HG02610 (cell line): ENCODE data around the gene PRDM1.

Experiments
- ATAC-seq: cut with Tn5 transposase; IDR thresholded peaks from one replicate; pipeline ENCODE4 v1.9.1; 2021; ENCODE audit warnings: mild to moderate bottlenecking, moderate library complexity; ENCODE audit not compliant: unreplicated experiment

Gene PRDM1

DNA sequence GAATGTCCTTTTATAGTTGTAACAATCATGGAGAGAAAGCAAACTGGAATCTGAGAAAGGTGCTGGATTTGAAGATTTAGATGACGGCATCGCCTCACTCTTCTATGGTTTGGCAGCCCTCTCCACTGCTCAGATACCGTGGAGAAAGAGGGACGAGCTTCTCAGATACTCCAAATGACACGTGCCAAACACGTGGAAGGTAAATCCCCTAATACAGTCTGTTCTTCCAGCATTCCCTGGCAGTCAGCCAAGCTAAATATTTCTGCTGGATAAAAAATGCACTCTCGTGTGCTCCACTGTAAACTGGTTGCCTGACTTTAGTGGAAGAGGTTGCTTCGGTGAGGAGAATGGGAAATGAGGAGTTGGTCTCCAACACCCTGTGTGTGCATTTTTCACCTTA is 16.7 kb upstream of the PRDM1 start:
- ATAC-seq = no peak

DNA sequence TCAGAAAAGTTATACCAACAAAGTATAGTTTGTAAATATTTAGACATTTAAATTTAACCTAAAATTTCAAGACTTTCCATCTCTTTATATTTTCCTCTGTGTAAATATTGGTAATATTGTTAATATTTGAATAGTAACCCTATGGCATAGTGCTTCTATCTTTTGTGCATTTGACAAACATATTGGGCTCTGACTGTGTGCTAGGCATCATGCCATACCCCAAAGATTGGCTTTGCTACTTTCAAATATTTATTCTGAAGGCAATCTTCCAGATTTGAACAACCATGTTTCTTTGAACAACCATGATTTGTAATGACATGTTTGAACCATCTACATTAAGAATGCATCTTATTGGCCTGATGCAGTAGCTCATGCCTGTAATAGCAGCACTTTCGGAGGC is 15.5 kb upstream of the PRDM1 start:
- ATAC-seq = no peak

DNA sequence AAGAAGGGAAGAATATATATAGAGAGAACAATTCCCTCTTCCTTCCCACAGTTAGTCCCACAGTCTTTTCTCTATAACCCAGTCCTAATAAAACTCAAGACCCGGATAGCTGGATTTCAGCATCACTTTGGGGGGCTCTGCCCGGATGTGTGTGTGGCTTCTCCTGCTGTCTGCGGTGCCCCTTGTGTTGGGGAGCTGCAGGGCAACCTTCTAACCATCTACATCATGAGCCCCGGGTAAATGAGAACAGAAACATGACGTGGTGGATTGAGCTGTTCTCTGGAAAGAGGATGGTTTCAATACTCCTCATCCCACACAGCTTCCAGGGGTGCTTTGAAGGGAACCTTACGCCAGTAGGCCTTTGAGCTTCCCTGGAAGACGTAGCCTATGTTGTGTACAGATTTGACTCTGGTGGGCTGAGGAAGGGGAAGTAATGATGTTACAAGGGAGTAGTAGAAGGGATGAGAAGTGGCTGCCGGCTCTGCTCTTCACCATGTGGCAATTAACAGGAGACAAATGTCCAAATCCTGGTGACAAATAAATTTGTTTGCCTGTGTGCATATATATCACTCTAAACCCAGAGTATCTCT is 13.5 kb upstream of the PRDM1 start:
- no peak for ATAC-seq

DNA sequence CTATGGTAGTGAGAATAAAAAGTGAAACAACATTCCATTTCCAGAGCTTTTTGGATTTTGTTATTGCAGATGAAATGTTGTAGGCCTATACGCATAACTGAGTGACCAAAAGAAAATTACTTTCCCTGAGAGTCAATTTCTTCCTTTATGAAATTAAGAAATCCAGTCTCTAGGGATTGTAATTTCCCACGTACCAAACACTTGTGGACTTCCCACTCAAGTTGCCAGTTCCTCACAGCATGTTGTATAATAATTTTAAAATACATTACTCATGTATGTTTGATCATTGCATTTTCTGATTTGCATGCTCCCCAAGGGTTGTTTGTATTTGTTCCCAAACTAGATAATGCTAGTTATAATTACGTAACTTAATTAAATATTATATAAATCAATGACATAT is 12.0 kb upstream of the PRDM1 start:
- no peak for ATAC-seq

DNA sequence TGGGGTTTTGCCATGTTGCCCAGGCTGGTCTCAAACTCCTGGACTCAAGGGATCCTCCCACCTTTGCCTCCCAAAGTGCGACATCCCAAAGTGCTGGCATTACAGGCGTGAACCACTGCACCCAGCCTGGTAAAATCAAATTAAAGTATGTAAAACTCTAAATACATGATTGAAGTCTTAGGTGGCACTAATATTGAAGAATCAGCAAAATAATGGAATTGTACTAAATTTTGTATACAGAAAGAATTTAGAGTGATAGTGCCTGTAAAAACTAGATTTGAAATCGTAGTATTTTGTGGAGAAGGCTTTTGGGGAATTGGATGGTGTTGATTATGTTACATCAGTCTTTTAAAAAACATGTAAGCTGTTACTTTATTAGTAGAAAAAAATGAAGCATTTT is 10.0 kb upstream of the PRDM1 start:
- no peak for ATAC-seq

- no peak for ATAC-seq
These were observed 9.0 kb upstream of the PRDM1 start for GRCh38 chr6:106077170-106077569.

DNA sequence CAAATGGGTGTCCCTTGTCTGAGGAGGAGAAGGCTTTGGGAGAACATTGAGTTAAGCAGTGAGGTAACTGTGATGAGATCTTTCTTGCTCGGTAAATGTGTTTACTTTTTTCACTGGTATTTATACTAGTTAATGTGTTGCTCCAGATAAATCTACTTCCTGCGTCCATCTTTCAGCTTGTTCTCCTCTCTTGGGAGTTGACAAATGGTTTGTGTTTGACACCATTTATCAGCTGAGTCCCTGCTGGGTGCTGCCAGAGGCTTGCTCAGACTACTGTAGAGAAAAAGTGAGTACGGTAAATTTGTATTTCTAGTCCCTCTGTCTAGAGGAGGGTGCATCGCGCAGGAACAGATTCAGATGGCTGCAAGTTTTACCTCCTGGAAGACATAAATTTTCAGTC is 8.3 kb upstream of the PRDM1 start:
- no peak for ATAC-seq

DNA sequence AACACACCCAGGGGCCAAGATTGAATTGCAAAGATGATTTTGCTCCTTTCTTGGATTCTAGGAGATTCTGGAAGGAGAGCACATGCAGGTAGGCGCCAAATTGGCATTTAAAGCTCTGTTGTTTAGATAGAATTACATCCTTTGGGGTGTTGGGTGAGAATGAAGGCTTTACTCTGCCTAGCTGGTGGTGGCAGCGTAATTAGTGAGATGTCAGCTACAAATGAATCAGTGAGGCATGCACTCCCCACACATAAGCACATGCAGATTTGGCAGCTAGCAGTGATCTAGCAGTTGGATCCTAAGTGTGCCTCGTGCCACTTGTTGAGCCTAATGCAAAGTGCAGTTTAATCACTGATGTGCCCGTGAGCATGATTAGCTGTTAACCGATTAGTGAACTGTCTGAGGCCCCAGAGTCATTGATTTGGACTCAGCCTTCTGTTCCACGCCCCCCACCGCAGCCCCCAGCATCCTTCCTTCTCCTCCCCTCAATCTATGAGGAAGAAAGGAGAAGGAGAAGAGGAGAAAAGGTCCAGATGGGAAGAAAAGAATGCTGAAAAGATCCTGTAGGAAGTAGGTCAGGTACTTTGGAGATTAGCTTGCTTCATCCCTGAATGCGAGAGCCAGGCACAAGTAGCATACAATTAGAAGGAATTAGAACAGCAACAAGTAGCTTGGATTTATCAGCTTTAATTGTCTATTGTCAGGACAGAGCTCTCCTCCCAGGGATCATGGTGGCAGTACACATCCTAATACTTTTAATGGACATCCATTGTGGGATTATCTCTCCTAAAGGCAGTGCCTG is 6.0 kb upstream of the PRDM1 start:
- no peak for ATAC-seq

DNA sequence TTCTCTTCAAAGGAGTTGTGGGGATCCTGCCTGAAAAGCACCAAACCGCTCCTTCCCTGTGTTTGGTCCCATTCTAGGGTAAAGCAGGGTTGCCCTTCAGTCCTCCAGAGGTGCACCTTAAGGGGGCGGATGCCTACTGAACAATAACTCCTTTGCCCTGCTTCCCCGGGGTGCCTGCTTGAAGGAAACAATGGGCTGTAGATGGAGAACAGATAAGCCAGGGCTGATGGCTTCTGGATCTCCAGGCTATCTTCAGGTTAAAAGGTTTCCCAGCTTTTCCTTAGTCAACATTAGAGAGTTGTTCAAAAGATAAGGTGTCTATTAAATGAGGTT is 5.4 kb upstream of the PRDM1 start:
- ATAC-seq = no peak

GRCh38 chr6:106081715-106082114 is 4.4 kb upstream of the PRDM1 start:
- no peak for ATAC-seq

DNA sequence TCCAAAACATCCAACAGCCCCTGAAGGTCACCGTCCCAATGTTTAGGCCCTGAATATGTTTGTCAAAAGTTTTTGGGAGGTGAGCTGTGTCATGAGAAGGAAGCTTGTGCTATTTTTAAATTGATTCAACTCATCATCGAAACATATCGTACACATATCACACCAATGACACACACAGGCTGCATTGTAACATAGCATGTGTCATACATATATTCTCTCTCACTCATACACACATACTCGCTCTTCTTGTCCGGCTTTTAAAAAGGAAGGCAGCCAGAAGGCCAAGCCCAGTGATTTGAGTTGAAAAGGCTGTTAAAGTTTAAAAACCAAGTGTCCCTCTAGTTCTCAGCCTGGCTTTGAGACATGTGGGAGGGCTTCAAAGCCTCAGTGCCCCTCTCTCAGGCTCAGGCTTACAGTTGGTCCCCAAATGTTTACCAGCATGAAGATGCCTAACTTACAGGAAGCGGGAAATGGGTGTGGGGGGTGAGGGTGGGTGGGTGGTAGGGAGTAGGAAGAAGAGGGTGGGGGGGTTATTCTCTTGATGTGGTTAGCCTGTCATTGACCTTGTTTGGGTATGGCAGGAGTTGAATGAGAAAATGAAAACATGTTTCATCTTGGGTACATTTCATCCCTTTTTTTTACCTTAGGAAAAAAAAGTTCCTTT is 3.3 kb upstream of the PRDM1 start:
- ATAC-seq = no peak

DNA sequence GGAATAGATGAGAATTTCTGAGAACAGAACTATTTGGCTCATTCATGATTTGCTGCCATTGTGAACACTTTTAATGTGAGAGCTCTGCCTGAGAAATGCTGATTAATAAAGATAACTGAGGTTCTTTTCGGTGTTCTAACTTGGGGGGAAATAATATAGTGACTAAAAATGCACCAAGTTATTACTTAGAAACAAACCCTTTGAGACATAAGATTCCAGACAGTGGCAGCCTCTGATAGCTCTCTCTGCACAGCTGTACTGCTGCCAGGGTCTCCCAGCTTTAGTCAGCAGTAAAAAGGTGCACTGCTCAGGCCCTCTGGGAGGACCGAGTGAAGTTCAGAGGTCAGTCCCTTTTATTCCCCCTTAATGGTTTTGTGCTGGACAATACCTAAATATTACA is 2.5 kb upstream of the PRDM1 start:
- ATAC-seq = peak; percentile 35

GRCh38 chr6:106084106-106084988 is 1.8 kb upstream of the PRDM1 start:
- peak; percentile 82 for ATAC-seq

DNA sequence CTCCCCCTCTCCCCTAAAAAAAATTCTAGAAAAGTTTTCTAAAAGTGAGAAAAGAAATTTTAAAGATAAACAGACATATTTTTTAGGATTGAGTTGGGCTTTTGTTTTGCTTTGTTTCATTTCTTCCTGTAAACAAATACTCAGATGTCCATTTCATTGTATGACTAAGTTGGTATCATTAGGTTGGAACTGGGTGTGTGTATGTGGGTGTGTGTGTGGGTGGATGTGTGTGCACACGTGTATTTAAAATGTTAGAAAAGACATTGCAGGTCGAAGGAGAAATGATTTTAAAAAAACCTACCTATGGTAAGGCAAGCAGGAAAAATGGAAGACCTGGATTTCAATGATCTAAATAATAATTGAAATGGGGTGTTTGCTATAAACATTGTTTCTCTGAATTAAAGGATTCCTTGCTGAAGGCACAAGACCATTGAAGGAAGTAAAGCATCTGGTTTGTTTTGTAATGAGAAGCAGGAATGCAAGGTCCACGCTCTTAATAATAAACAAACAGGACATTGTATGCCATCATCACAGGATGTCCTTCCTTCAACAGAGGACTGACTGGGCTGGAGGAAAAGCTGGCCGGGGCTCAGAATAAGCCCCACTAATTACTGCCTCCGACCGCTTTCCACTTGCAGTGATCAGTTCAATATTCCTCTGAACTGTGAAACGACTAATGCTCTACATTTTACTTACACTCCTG is 996 bp upstream of the PRDM1 start:
- no peak for ATAC-seq

DNA sequence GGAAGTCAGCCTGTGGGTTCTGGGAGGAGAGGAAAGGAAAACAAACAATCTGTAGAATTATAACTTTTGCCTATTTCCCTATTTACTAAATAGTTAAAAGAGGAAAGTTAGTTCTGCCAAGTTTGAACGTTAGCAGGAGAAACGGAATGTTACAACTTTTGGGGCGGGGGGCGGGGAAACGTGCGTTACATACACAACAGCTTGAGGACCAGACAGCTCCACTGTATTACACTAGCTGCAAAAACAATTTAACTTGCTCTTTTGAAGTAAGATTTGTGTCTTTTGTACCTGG is 498 bp upstream of the PRDM1 start:
- ATAC-seq = no peak

DNA sequence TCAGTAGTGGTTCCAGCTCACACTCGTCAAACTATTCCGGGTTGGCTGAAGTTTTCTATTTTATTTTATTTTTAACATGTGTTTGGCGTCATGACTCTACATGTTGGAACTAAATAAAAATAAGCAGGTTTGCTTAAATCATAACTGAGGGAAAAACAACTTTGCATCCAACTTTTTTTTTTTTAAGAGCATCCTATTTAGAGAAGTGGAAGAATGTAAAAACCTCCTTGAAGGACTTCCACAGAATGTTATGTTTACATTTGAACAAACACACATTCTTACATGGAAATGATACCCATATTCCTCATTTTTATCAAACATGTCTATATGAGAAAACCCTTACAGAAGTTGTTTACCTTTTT is 659 bp downstream of the PRDM1 start:
- no peak for ATAC-seq

DNA sequence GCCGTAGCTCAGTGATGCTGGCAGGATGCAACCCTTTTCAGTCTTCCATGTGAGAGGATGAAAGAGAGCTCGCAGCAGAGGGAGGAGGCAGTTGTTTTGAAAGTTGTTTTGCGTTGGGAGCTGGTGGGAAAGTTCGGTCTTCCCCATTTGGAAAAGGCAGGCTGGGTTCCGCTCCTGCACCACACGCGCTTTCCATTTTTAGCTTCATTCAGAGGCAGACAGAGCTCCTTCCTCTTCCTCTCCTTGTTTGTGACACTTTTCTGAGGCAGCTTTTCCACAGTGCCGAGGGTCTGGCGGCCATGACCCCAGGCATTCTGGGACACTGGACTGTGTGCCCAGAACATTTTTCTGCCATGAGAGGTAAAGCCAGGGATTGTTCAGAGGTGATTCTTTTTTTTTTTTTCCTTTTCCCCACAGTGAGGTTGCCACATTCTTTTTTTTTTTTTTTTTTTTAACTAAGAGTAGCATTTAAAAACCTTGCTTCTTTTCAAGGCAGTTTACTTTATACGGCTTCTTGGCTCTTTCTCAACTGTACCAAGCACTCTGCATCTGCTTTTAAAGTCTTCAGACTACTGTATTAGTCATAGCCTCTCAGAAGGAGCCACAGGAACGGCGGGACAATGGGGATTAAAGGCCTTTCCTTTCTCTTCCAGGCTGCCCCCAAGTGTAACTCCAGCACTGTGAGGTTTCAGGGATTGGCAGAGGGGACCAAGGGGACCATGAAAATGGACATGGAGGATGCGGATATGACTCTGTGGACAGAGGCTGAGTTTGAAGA is 1.6 kb downstream of the PRDM1 start:
- ATAC-seq = no peak

- ATAC-seq = no peak
These were observed 3.9 kb downstream of the PRDM1 start for GRCh38 chr6:106090001-106090400.

- no peak for ATAC-seq
These were observed 6.1 kb downstream of the PRDM1 start for GRCh38 chr6:106092279-106092678.

GRCh38 chr6:106094261-106094963 is 8.3 kb downstream of the PRDM1 start:
- ATAC-seq = no peak
